Measurements from ENCODE around the gene CCNY.

- TF ChIP-seq CTCF (IDR thresholded peaks at IDR 0.05) (no peak), EZH2 (IDR thresholded peaks at IDR 0.05; ENCODE audit: borderline replicate concordance, insufficient read depth, low read depth, low read length, poor library complexity, severe bottlenecking) (no peak)
Observed at GRCh38 chr10:35351021-35351420, 14.7 kb downstream of the CCNY start.
